GM19397 (cell line): ENCODE measurements around the gene SYTL2.

Source experiments
- ATAC-seq: cut with Tn5 transposase; IDR thresholded peaks from one replicate; pipeline ENCODE4 v1.9.1; 2021; ENCODE audit warnings: mild to moderate bottlenecking, moderate library complexity; ENCODE audit not compliant: unreplicated experiment

Gene SYTL2

DNA sequence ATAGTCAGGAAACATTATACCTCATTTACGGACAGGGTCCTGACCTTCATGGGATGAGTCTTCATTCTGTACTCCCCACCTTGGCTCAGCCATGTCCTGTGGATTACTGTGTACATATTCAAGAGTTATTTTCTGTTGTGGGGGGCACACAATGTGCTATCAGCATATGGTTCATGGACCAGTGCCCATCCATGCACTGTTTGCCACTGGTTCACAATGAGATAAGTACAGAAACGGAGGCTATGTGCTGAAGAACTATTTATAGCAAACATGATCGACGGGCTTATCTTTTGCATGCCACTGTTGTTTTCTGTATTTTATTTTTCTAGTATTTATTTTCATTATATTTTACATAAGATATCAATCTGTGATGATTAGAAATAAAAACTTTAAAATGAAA is 68.6 kb downstream of the SYTL2 start:
- ATAC-seq: no peak

GRCh38 chr11:85740481-85741400 is 70.2 kb downstream of the SYTL2 start:
- no peak for ATAC-seq

DNA sequence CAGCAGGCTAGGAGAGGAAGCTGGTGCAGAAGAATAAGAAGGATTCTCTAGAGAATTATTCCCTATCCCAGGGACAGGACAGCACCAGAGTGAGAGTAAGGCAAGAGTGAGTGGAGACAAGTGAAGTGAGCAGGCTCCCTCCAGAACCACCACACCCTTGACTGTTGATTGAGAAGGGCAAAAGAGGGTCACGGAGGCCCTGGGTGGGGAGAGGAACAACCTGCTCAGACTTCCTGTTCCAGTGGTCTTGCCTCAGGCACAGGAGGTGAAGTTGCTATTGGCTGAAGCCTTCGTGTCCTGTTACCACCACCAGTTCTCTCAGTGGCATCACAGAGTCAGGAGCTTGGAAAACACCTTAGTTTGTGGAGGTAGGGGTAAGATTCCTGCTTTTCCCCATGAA is 73.2 kb downstream of the SYTL2 start:
- ATAC-seq: no peak

DNA sequence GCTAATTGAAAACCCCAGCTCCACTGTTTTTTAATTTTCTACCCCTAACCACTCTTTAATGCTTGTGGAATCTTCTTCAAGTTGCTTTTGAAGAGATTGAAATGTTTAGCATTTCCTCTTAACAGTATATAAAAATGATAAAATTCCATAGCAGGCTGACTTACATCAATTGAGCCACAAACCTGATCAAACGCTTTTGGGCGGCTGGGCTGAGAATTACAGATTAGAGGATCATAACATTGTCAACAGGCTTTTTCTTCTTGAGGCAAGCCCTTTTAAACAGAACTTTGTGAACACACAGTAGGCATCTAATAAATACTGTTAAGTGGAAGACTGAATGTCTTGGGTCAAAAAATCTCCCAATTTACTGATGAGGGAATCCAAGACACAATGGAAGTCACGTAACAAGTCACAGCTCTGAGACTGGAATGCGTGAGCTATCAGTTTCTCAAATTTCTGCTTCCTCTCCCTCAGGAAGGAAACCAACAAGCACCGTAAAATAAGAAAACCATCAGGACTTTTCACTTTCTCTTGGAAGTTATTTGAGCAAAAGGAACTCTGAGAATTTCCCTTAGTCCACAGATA is 75.0 kb downstream of the SYTL2 start:
- ATAC-seq: no peak

DNA sequence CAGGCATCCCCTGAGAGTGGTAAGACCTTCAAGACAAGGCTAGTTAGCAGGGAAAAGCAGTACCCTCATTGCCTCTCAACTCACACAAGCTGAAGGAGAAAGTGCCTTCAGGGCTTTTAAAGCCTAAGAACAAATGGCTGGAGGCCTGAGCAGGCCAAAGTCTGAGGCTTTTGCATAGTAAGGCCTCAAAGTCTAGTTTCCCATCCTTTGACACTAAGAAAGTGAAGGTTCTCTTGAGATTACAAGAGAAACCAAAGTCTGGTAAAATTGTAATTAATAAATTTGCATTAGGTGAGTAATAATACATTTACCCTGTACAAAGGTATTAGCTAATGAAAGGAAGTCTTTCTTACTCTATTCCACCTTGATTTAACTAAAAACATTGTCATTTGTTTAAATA is 78.0 kb downstream of the SYTL2 start:
- peak; percentile 80 for ATAC-seq

GRCh38 chr11:85726381-85726780 is 84.6 kb downstream of the SYTL2 start:
- no peak for ATAC-seq

- no peak for ATAC-seq
Measured at GRCh38 chr11:85725510-85726258, 85.3 kb downstream of the SYTL2 start.

- no peak for ATAC-seq
Measured at GRCh38 chr11:85724748-85725465, 86.0 kb downstream of the SYTL2 start.

DNA sequence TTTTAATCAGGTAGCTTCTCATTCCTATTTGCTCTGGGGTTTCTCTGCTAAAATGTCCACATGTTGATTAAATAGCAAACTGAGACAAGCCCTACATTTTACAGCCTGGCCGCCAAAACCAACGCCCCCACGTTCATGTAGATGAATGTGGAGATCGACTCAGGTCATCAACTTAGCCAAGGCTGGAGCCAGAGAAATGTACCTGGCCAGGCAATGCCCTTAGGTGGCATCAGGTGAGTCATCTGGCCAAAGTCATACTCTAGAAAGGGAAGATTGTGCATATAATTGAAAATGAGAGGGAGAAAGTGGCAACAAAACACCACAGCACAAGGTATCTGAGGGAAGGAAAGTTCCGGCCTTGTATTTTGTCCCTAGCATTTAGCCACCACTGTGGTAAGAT is 87.9 kb downstream of the SYTL2 start:
- no peak for ATAC-seq

GRCh38 chr11:85721191-85721590 is 89.8 kb downstream of the SYTL2 start:
- no peak for ATAC-seq

GRCh38 chr11:85718991-85719807 is 91.7 kb downstream of the SYTL2 start:
- ATAC-seq: no peak

- no peak for ATAC-seq
Measured at GRCh38 chr11:85718126-85718943, 92.6 kb downstream of the SYTL2 start.

GRCh38 chr11:85717429-85717828 is 93.5 kb downstream of the SYTL2 start:
- ATAC-seq: no peak

GRCh38 chr11:85712953-85713352 is 98.0 kb downstream of the SYTL2 start:
- ATAC-seq: no peak

DNA sequence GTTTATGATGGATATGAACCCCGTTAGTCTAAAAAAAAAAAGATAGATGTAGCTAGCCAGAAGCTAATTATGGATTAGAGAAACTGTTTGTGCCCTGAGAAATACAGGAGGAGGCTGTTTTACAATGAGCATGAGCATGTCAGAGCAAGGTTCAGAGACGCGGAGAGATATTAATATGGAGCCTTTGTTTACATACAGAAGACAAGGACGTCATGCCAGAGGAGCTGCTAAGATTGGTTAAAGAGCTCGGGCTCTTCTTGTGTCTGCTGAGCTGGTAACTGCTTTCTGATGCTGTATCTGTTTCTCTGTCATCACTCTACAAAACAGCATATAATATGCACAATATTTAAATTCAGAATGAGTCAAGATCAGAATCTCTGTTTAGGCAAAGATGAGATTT is 100.0 kb downstream of the SYTL2 start:
- no peak for ATAC-seq

DNA sequence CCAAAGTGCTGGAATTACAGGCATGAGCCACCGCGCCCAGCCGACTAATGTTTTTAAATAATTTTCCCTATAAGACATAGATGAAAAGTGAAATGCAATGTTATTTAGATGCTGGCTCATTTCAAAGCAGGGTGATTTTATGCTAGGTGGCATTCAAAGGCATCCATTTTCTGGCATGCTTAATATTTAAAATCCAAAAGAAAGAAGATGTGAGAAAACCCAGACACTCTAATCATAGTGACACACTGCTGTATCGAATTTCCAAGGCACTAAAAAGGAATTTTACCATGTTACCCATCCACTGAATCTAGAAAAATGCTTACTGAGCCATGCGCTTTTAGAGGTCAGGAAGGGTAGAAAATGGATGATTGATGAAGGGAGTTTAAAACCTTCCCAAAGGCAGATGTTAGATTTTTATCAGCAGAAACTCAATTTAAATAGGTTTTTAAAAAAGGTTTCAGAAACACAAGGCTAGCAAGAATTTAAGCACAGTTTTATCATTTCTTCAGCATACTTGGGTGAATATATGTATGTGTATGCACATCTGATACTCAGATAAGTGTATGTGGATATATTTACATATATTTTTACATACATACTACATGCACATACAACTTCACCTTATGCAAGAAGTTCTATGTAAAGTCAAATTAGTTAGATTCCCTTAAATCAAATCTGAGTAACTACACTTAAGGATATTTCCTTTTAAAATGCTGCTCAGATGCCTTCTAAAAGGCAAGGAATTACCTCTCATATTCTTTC is 100.8 kb downstream of the SYTL2 start:
- ATAC-seq: no peak

DNA sequence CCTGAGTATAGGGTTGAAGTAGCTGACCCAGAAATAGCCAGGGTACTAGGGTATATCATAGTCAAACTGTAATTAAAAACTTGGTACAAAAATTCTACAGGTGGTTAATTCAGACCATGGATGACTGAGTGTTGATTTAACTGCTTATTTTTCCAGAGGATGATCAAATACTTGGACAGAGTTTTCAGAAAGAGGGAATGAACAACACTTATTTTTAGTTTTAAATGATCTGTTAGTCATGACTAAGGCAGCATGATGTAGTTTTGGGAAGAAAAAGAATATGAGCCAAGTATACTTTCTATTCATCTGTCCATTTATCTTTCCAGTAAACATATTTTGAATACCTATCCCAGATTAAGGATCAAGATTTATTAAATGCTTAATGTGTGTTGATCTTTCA is 105.1 kb downstream of the SYTL2 start:
- ATAC-seq: no peak

DNA sequence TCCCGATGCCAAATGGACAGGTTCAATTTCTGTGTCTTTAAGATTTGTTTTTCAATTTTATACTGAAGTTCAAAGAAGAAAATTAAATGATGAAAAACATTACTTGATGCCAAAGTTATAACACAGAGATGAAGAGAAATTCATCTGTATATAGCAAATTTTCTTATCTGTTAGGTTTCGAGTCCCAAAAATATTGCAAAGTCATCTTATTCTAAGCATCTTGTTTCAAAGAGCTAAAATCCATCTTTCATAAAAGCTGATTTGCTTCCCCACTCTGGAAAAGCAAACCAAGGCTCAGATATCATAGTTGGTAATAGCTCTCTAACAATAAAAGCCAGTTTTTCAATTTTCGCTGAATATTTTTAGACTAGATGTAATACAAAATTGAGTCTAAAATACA is 106.0 kb downstream of the SYTL2 start:
- ATAC-seq: no peak
